TTC549 (cell line): Measurements from ENCODE around the gene RGS19.

Experiments
- FAIRE-seq: peaks from 2 replicates; lab custom pipeline; 2012; peaks lifted over from hg19 to GRCh38; lab: Jason Lieb, UNC

RGS19 gene

GRCh38 chr20:64062596-64063388 is 16.5 kb downstream of the RGS19 start, which contains the start of gene TCEA2:
Gene TCEA2, plus strand, starts transcription at chr20:64063198. Its CDS starts 115 bp downstream, at chr20:64063313.
- FAIRE-seq: no peak

DNA sequence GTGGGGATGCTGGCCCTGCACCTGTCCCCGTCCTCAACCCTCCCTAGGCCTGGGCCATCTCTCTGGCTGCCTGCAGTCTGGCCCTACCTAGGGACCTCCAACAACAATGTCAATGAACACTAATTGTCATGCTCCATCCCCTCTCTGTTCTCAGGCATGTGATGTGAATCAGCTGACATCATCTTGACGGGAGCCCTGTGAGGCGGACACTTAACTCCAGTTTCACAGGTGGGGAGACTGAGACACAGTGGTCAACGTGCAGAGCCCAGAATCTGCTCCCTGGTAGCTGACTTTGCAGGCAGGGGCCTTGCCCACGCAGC is 17.1 kb downstream of the RGS19 start:
- FAIRE-seq: no peak

GRCh38 chr20:64058536-64058935 is 20.8 kb downstream of the RGS19 start:
- no peak for FAIRE-seq

DNA sequence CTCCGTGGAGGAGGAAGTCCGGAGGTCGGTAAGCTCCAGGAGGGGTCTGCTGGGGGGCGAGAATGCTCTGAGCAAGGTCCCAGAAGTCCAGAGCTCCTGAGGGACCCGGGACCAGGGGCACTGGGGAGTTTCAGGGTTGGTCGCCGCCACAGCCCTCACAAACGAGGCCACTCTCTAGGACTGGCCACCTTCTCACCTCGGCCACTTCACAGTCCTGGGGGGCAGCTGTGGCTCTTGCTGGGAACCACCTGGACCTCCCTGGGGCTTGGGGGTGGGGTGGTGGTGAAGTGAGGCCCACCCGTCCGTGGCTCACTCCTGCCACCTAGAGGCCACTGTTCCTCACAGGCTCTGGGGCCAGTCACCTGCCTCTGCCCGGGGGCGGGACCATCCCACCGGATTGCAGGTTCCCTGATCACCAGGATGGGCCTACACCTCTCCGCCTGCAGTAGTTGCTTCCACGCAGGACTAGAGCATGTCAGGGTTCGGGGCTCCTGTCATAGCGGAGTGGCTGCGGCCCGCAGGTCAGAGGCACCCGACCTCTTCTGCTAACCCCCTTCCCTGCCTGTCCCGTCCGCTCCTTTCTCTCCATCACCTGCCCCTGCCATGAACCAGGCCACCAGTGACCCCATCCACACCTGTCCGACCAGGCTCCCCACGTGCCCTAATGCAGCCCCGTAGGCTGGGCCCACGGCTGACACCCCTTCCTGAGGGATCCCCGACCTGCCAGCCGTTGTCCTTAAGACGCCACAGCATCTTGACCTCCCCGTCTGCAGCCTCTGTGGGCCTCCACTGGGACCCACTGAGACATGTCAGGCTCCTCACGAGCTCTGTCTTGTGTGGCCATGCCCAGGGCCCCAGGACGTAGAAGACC is 21.5 kb downstream of the RGS19 start:
- no peak for FAIRE-seq

DNA sequence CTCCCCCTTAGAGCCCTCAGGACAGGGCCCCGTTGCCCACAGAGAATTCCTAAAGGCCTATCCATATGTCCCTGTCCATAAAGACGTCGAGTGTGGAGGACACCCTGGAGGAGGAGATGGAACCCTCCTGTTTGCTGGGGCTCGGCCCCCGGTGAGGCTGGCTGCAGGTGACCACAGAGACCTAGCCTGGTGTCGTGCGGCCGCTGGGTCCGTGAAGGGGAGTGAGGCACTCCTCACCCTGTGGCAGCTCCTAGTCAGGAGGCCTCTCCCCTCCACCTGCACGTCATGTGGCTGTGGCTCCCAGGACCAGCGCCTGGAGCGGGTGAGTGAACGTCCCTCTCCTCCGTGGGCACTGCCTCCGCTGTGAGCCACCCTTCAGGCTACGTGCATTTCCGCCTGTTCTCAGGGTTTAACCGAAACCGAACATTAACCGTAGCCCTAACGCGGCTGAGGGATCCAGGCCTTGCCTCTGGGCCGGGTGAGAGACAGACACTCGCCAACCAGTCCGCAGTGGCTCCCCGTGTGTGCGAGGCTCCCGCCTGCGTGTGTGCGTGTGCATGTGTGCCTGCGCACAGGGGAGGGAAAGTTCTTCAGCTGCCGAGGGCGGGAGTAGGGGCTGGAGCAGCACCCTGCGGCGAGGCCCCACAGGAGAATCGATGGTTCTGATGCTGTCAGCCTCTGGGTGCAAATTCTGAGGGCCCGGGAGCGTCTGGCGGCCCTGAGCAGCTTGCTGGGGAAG is 22.3 kb downstream of the RGS19 start:
- no peak for FAIRE-seq

GRCh38 chr20:64056639-64056888 is 22.8 kb downstream of the RGS19 start:
- no peak for FAIRE-seq

GRCh38 chr20:64055893-64056638 is 23.3 kb downstream of the RGS19 start:
- no peak for FAIRE-seq

GRCh38 chr20:64055396-64055892 is 23.9 kb downstream of the RGS19 start:
- no peak for FAIRE-seq

DNA sequence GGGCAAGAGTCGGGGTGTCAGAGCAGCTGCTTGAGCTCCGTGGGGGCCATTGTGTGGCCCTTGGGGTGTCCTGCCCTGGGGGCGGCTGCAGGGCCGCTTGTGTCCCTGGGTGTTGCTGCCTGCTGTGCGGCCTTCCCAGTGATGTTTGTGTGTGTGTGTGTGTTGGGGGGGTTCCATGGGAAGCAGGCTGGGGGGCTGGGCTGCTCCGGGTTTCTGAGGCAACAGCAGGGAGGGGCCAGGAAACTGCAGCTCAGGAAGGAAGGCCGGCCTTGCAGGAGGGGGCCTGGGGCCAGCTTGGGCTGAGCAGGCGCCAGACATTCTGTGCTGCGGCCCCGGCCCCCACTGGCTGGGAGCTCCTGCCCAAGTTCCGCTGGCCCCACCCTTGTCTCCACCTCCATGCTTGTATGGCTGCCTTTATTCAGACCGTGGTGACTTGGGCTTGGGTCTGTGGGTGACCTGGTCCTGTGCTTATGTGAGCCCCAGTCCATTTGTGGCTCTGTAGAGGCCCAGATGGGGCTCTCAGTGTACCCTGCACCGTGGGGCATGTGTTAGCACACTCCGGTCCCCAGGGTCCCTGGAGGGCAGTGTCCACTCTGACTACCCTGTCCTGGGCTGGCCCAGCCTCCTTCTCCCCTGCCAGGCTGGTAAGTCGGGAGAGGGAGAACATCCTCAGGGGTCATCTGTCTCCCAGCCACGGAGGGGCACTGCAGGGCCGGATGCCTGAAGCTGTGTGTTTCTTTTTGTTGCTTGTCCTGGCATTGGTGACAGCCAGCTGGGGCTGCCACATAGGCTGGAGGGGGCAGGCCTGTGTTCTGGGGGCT is 25.3 kb downstream of the RGS19 start:
- no peak for FAIRE-seq

- no peak for FAIRE-seq
These were observed 26.1 kb downstream of the RGS19 start for GRCh38 chr20:64052987-64053840.

- FAIRE-seq: no peak
These were observed 27.0 kb downstream of the RGS19 start for GRCh38 chr20:64052326-64052722.

DNA sequence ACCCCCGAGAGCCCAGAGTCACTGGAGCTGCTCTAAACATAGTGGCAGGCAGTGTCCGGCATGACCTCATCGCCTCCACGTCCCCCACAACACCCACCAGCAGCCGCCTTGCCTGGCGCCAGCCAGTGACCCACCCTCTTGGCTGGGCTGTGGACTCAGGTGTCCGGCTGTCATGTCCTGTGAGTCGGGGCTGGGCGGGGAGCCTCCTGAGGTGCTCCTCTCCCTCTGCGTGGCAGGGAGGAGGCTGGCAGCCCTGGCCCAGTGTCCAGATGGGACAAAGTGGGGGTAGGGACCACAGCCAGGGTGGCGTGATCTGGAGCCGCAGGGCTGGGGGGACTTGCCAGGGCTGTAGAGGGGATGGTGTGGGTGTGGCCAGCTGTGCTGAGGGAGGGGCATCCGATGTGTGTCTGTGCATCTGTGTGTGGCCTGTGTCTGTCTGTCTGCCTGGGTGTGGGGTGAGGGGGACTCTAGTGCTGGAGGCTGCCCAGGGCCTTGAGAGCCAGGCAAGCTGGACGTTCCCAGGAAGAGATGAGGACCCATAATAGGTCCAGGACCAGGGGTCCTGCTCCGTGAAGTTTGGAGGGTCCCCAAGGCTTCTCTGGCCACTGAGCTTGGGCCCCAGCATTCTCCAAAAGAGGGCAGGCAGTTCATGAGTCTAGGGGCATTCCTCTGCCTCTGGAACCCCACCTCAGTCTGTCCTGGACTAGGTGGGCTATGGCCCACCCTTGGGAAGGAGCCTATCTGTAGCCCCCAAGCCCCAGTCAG is 27.6 kb downstream of the RGS19 start:
- no peak for FAIRE-seq

DNA sequence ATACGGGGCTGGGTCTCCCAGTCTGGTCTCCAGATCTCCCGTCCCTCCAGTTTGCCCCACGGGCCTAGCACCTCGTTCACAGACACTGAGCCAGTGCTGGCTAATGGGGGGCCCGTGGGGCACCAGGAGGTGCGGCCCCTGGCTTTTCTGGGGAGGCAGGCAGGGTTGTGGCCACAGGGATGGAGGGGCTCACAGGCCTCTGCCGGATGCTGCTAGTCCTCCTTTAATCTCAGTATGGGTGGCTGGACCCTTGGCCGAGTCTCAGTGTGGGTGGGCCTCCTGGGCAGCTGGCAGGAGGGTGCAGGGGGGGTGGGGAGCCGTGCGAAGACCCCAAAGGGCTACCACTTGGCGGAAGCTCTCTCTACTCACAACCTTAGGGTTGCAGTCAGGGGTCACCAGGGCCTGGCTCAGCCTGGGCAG is 28.3 kb downstream of the RGS19 start:
- no peak for FAIRE-seq

DNA sequence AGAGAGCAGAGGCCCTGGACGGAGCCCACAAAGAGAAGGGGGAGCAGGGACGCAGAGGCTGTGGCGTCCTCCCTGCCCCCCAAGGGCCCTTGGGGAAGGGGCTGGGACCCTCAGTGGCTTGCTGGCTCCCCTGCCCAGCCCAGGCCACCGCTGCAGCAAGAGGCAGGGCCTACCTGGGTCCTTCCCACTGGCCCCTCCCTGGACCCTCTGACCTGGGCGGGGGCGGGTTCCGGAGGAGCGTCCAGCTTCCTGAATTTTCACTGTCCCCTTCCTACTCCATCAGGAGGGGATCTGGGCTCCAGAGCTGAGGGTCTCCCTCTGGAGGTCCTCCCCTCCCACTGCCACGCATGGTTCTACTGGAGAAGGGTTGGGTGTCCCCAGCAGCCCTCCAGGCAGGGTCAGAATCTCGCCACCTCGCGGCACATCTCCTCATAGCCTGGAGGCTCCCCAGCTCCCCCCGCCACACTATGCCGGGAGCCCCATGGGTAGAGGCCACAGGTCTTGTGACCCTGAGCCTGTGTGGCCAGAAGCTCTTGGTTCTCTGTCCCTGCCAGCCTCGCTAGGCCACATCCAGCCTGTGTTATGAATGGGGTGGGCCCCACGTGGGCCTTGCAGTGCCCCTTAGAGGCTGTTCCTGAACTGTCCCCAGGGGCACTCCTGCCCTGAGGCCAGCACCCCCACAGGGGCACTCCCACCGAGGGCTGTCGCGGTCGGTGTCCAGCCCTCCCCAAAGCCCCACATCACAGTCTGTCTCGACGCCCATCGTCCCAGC is 28.9 kb downstream of the RGS19 start:
- FAIRE-seq: no peak

DNA sequence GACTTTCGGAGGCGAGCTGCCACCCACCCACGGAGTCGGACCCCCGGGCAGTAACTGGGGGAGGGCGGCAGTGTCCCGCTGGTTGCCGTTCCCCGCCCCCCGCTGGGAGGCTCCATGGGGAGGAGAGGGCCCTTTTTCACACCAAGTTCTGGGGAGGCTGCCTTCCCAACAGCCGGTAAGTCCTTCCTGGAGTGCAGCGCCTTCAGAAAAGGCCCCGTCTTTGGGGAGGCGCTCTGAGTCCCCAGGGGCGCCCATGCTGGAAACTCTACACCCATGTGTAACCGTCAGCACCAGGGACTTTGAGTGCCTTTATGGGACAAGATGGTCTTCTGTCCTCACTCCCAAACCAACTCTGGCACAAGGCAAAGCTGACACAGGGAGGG is 29.4 kb downstream of the RGS19 start:
- FAIRE-seq: no peak

- FAIRE-seq: no peak
These were observed 30.0 kb downstream of the RGS19 start, which contains the start of gene SOX18 for GRCh38 chr20:64049060-64049877. Gene SOX18, minus strand, starts transcription at chr20:64049639. Its CDS starts 123 bp downstream, at chr20:64049516.

DNA sequence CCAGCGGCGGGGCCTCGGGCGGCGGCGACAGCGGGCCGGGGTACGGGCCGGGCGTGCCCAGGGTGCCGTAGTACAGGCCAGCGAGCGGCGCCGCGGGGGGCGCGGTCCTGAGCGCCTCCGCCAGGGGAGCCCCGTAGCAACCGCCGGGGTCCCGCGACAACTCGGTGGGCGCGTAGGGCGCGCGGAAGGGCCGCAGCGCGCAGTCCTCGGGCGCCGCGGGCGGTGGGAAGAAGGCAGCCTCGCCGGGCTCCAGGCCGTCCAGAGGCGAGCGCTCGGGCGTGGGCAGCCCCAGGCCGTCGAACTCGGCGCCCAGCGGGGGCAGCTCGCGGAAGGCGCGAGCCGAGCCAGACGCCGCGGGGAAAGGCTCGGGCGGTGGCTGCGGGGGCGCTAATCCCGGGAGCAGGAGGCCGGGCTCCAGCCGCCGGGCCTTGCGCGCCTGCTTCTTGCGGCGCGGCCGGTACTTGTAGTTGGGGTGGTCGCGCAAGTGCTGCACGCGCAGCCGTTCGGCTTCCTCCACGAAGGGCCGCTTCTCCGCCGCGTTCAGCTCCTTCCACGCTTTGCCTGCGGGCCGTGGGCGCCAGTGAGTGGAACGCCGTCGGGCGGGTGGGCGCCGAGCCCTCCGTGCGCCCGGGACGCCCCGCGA is 30.8 kb downstream of the RGS19 start:
- no peak for FAIRE-seq
